Ovary (tissue), 3 donors: ENCODE measurements around the gene ABLIM2.

Experiments
- EP300 ChIP-seq: sonication (generic); formaldehyde crosslinking; IDR thresholded peaks from one replicate; pipeline ENCODE4 v1.6.1; 2017; ENCODE audit warnings: antibody characterized with exemption
- POLR2A ChIP-seq: fragments of 450-650 bp; IDR thresholded peaks from one replicate; pipeline ENCODE4 v1.6.1; 2017; ENCODE audit warnings: antibody characterized with exemption, mild to moderate bottlenecking, moderate library complexity
- TF ChIP-seq, protein P1 (sequence below), 3 donors: fragments of 450-650 bp in 2 of 3; fragments of 200-600 bp in 1 of 3; IDR thresholded peaks; one replicate each; pipeline versions ENCODE4 v1.5.1 to v1.8.0; 2016 to 2022; ENCODE audit warnings: antibody characterized with exemption in 3 of 3, mild to moderate bottlenecking in 1 of 3
- donor health status: DM: no; HTN: no; CAD: no.

DNA sequence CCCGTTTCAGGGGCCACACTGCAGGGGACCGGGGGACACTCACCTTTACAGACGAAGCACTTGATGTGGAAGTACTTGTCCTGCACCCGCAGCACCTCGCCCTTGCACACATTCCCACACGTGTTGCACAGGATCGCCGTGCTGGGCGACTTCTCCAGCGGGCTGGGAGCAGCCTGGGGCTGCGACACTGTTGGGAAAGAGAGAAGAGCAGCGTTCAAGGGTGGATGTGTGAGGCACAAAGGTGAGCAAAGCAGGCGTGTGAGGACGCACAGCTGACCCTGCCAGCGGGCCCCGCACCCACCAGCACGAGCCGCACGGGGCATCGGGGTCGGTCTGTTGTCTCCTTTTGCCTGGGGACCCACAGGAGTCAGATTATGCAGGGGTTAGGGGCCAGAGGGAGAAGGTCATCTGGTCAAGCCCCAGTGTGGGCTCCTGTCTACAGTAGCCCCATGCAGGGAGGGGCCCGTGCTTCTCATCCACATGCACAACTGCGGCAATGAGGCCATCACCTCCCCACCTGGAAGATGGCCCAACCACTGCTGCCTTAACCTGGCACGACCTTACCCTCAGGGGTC lies 52.1 kb downstream of the ABLIM2 start:
- TF ChIP-seq, protein P1, sequence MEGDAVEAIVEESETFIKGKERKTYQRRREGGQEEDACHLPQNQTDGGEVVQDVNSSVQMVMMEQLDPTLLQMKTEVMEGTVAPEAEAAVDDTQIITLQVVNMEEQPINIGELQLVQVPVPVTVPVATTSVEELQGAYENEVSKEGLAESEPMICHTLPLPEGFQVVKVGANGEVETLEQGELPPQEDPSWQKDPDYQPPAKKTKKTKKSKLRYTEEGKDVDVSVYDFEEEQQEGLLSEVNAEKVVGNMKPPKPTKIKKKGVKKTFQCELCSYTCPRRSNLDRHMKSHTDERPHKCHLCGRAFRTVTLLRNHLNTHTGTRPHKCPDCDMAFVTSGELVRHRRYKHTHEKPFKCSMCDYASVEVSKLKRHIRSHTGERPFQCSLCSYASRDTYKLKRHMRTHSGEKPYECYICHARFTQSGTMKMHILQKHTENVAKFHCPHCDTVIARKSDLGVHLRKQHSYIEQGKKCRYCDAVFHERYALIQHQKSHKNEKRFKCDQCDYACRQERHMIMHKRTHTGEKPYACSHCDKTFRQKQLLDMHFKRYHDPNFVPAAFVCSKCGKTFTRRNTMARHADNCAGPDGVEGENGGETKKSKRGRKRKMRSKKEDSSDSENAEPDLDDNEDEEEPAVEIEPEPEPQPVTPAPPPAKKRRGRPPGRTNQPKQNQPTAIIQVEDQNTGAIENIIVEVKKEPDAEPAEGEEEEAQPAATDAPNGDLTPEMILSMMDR (IDR thresholded peaks at IDR 0.05) = no peak
- TF ChIP-seq POLR2A (no peak), EP300 (no peak)
